PFSK-1 (cell line): ENCODE data around the gene MET.

ENCODE experiments used
- FOXP2 ChIP-seq: optimal IDR thresholded peaks from 2 replicates; pipeline ENCODE3; 2011; ENCODE audit warnings: borderline replicate concordance, control low read depth, inconsistent platforms; ENCODE audit not compliant: insufficient read depth; ENCODE audit errors: extremely low read length, extremely low read depth
- POLR2AphosphoS5 ChIP-seq: IDR thresholded peaks from 2 replicates; pipeline ENCODE4 v1.6.1; 2012; ENCODE audit warnings: low read depth, mild to moderate bottlenecking, control low read depth, low read length, moderate library complexity
- REST ChIP-seq, 2 experiments: IDR thresholded peaks; 2 replicates each; pipeline versions ENCODE4 v1.6.1 to v1.8.0; 2011 to 2012; ENCODE audit warnings: low read depth in 2 of 2, low read length in 2 of 2, control low read depth in 1 of 2, inconsistent platforms in 1 of 2, mild to moderate bottlenecking in 1 of 2, moderate library complexity in 1 of 2; ENCODE audit not compliant: insufficient read depth in 1 of 2
- SIN3A ChIP-seq: IDR thresholded peaks from 2 replicates; pipeline ENCODE4 v1.6.1; 2012; ENCODE audit warnings: mild to moderate bottlenecking, low read length, moderate library complexity, borderline replicate concordance; ENCODE audit not compliant: insufficient read depth
- TAF1 ChIP-seq: IDR thresholded peaks from 2 replicates; pipeline ENCODE4 v1.6.1; 2012; ENCODE audit warnings: low read length, control low read depth, borderline replicate concordance; ENCODE audit not compliant: insufficient read depth

The MET gene

GRCh38 chr7:116783666-116784318 is 111.8 kb downstream of the MET start:
- TF ChIP-seq SIN3A: no peak
- TF ChIP-seq REST (IDR thresholded peaks at IDR 0.05; ENCODE audit: insufficient read depth in 1 of 2, low read depth in 2 of 2, low read length in 2 of 2): no peak
- no peak for TF ChIP-seq POLR2AphosphoS5
- no peak for TF ChIP-seq TAF1
- TF ChIP-seq FOXP2: no peak

GRCh38 chr7:116784647-116785046 is 112.7 kb downstream of the MET start:
- no peak for TF ChIP-seq SIN3A
- TF ChIP-seq TAF1: no peak
- no peak for TF ChIP-seq POLR2AphosphoS5
- no peak for TF ChIP-seq REST (IDR thresholded peaks at IDR 0.05; ENCODE audit: insufficient read depth in 1 of 2, low read depth in 2 of 2, low read length in 2 of 2)
- no peak for TF ChIP-seq FOXP2

- TF ChIP-seq TAF1 (no peak), SIN3A (no peak), REST (IDR thresholded peaks at IDR 0.05; ENCODE audit: insufficient read depth in 1 of 2, low read depth in 2 of 2, low read length in 2 of 2) (no peak), FOXP2 (no peak), POLR2AphosphoS5 (no peak)
Measured at GRCh38 chr7:116785843-116786242, 113.8 kb downstream of the MET start.

GRCh38 chr7:116786791-116787443 is 114.9 kb downstream of the MET start:
- no peak for TF ChIP-seq REST (IDR thresholded peaks at IDR 0.05; ENCODE audit: insufficient read depth in 1 of 2, low read depth in 2 of 2, low read length in 2 of 2)
- TF ChIP-seq SIN3A: no peak
- no peak for TF ChIP-seq POLR2AphosphoS5
